NB4 (cell line): ENCODE data around the gene PRRC2B.

Experiments used
- DNase-seq: peaks from one replicate; pipeline ENCODE4 v3.0.0; 2010; ENCODE audit warnings: low read depth
- H3K4me3 ChIP-seq: one replicate; pipeline ENCODE4 v1.5.1; 2011; ENCODE audit warnings: mild to moderate bottlenecking, low read depth, low read length, moderate library complexity
- MYC ChIP-seq: IDR thresholded peaks from 2 replicates; pipeline ENCODE4 v1.6.1; 2011; ENCODE audit warnings: low read depth, low read length
- POLR2A ChIP-seq: IDR thresholded peaks from 2 replicates; pipeline ENCODE4 v1.6.1; 2011; ENCODE audit warnings: mild to moderate bottlenecking; ENCODE audit not compliant: insufficient read length; ENCODE audit errors: extremely low read depth
- TF ChIP-seq, protein P1 (sequence below): IDR thresholded peaks from one replicate; pipeline ENCODE4 v1.5.1; 2012; ENCODE audit warnings: low read depth, low read length
- TF ChIP-seq, protein P2 (sequence below): IDR thresholded peaks from 2 replicates; pipeline ENCODE4 v1.6.1; 2011; ENCODE audit warnings: low read depth, low read length

The PRRC2B gene

DNA sequence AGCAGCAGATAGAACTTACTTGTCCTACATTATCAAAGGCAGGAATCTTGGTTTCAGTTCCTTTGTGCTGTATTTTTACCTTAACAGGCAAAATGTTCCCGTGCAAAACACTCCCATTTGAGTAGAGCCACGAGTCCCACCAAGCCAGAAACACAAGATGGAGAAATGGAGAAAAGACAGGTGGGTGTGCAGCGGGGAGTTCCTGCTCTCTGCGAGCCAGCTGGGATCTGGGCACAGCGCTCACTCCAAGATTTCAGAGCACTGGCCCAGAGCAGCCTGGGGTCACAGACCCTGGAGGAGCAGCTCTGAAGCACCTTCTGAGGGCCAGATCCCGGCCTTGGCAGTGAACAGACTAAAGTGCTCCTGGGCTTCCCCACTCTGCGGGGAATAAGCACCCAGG, 134.3 kb downstream of the PRRC2B start:
- DNase-seq, result no peak
- no peak overlapping the region for H3K4me3 ChIP-seq
- TF ChIP-seq, protein P1, sequence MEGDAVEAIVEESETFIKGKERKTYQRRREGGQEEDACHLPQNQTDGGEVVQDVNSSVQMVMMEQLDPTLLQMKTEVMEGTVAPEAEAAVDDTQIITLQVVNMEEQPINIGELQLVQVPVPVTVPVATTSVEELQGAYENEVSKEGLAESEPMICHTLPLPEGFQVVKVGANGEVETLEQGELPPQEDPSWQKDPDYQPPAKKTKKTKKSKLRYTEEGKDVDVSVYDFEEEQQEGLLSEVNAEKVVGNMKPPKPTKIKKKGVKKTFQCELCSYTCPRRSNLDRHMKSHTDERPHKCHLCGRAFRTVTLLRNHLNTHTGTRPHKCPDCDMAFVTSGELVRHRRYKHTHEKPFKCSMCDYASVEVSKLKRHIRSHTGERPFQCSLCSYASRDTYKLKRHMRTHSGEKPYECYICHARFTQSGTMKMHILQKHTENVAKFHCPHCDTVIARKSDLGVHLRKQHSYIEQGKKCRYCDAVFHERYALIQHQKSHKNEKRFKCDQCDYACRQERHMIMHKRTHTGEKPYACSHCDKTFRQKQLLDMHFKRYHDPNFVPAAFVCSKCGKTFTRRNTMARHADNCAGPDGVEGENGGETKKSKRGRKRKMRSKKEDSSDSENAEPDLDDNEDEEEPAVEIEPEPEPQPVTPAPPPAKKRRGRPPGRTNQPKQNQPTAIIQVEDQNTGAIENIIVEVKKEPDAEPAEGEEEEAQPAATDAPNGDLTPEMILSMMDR, result no peak
- TF ChIP-seq MYC (no peak), POLR2A (no peak)

DNA sequence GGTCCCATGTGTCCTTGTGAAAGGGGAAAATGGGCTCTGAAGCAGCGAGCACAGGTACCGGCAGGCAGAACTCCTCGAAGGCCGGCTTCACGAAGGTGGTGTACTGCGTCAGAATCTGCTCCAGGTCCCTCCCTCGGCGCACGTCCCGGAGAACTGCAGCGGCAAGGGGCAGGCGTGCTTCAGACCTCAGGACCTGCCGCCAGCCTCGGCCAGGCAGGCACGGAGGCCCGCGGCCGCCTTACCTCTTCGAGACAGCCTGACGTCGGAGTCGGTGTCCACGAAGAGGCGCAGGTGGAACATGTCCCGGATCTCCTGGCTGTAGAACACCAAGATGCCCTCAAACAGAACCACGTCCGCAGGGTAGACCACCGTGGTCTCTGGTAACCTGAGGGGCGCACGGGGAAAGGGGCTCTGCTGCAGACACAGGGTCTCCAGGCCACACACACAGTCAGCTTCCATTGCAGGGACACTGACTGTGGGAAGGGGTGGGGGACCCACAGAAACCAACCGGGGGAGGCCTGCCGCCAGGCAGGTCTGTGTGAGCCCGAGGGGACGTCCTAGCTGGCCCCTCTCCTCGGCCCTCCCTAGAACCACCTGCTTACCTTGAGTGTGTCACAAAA, 135.1 kb downstream of the PRRC2B start:
- H3K4me3 ChIP-seq, result no peak overlapping the region
- TF ChIP-seq MYC (no peak), POLR2A (no peak)
- TF ChIP-seq, protein P1, result no peak
- TF ChIP-seq, protein P2, sequence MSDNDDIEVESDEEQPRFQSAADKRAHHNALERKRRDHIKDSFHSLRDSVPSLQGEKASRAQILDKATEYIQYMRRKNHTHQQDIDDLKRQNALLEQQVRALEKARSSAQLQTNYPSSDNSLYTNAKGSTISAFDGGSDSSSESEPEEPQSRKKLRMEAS, result no peak
- DNase-seq, result no peak

DNA sequence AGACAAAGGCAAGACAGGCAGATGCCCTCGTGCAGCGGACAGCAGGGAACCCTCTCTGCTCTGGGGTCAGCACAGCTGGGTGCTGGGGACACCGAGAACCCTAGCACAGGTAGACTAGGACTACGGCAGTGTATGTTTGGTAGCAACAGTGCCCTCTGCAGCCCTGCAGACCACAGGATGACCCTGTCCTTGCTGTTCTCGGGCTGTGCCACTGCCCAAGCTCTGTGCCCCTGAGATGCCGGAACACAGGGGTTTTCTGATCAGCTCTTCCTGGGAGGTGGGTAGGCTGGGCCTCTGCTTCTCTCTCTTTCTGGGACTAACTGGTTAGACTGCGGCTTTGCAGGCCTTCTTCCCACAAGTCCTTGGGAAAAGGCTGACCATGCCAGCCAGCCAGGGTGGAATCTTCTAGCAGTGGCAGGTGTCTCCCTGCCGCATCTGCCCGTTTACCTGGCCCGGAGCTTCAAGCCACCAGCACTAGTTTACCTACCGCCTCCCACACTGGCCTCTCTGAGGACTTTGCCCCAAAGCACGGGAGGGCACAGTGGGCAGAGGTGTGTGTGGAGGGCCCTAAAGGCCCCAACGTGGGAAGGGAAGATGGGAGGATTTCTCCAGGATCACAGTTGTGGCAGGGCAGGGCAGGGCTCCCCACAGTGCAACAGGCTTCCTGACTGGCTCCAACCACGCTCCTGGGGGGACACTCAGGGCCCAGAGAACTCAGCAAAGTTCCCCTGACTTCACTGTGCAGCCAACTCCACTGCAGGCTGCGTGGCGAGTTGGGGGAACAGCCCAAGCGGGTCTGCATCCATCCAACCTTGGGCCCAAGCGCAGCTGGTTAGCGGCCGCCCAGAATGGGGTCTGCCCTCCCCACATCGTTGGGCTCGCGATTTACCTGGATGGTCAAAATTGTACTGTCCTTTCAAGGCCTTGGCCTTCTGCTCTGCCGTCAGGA, 136.0 kb downstream of the PRRC2B start:
- TF ChIP-seq, protein P2, result no peak
- no peak for TF ChIP-seq POLR2A
- TF ChIP-seq MYC, result no peak
- TF ChIP-seq, protein P1, result no peak
- H3K4me3 ChIP-seq, result peak overlapping the region; percentile 68
- no peak for DNase-seq

DNA sequence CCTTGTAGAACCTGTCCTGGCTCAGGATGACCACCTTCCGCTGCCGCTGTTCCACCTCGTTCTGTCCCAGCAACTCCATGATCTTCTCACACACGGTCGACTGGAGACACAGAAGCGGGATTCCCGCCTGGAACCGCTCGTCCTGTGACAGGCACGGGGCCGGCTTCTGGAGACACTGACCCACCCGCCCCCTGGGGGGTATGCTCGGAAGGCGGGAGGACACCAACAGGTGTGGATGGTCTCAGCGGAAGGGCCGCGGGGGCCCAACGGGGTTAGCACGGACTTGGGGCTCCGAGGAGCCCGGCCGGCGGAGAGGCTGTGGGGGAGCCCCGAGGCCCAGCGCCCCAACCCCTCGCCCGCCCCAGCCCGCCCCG, 136.6 kb downstream of the PRRC2B start:
- no peak for DNase-seq
- TF ChIP-seq, protein P2, result no peak
- TF ChIP-seq MYC, result no peak
- TF ChIP-seq, protein P1, result no peak
- TF ChIP-seq POLR2A, result no peak

DNA sequence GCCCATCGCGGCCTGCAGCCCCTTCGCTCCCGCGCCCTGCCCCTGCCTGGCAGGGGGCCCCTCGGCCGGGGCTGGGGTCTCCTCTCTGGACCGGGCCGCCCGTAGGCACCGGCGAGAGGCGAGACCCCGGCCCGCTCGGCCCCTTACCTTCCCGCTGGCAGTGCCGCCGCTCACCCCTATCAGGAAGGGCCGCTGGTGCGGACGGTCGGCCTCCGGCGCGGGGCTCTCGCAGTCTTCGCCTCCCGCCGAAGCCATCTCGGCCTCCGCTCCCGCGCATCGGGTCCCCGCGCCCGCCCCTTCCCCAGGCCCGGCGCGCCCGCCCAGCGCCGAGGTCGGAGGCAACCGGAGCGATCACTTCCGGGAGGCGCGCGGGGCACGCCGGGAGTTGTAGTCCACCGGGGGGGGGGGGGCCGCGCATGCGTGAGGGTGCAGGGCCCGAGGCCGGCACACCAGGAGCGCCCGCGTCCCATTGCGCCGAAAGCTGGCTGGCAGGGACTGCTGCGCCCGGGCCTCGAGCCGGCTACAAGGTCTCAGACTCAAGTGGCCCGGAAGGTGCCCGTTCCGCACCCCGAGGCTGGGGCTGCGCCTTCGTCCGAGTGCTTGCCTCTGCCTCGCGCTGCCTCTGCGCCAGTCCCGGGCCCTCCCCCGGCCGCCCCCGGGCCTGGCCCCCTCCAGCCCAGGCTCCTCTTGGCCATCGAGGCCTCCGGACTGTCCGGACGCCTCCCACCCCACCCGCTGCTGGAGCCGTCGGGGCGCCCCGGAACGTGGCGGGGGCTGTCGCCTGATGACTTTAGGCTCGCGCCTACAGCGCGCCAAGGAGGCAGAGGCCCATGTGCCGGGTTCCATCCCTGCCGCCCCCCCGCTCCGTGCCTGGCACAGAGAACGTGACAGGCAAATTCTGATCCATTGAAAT, 137.3 kb downstream of the PRRC2B start, which contains the start of gene UCK1:
Gene UCK1, minus strand, starts transcription at position 344 of the 913 bp plus-strand sequence. Its CDS starts 89 bp downstream, at position 255.
- peak; percentile 65 for TF ChIP-seq POLR2A
- TF ChIP-seq MYC, result no peak; the same call in 1 of the 2 replicates
- peak; percentile 86 for DNase-seq
- peak within 1 kb of the TSS; percentile 68 for H3K4me3 ChIP-seq

More for the DNA sequence above, 136.6 kb downstream of the PRRC2B start:
- H3K4me3 ChIP-seq, result peak overlapping the region; percentile 68
